HG03432 (cell line): ENCODE data around the gene DERL3.

ENCODE experiments used
- ATAC-seq: cut with Tn5 transposase; IDR thresholded peaks from one replicate; pipeline ENCODE4 v1.9.1; 2021; ENCODE audit warnings: mild to moderate bottlenecking, moderate library complexity; ENCODE audit not compliant: unreplicated experiment

The DERL3 gene

GRCh38 chr22:23806837-23807236 lies 32.0 kb downstream of the DERL3 start:
- no peak for ATAC-seq

- no peak for ATAC-seq
Measured at GRCh38 chr22:23804781-23805291, 34.0 kb downstream of the DERL3 start.

GRCh38 chr22:23803001-23803819 lies 35.6 kb downstream of the DERL3 start:
- no peak for ATAC-seq

- ATAC-seq: no peak
Measured at GRCh38 chr22:23801886-23802377, 36.9 kb downstream of the DERL3 start.

GRCh38 chr22:23801238-23801821 lies 37.5 kb downstream of the DERL3 start:
- ATAC-seq: peak; percentile 5

- ATAC-seq: peak; percentile 58
Measured at GRCh38 chr22:23800297-23801237, 38.2 kb downstream of the DERL3 start.

GRCh38 chr22:23796461-23796860 lies 42.3 kb downstream of the DERL3 start:
- ATAC-seq: no peak

GRCh38 chr22:23793326-23793725 lies 45.5 kb downstream of the DERL3 start:
- no peak for ATAC-seq

- ATAC-seq: no peak
Measured at GRCh38 chr22:23791738-23792645, 46.8 kb downstream of the DERL3 start.

- ATAC-seq: no peak
Measured at GRCh38 chr22:23790819-23791737, 47.7 kb downstream of the DERL3 start.

- ATAC-seq: no peak
Measured at GRCh38 chr22:23789638-23790037, 49.2 kb downstream of the DERL3 start.

- ATAC-seq: no peak
Measured at GRCh38 chr22:23789121-23789520, 49.7 kb downstream of the DERL3 start.

GRCh38 chr22:23787910-23788309 lies 50.9 kb downstream of the DERL3 start:
- no peak for ATAC-seq

- ATAC-seq: peak; percentile 18
Measured at GRCh38 chr22:23787600-23787896, 51.3 kb downstream of the DERL3 start.

GRCh38 chr22:23786752-23787599 lies 51.8 kb downstream of the DERL3 start, which contains the start of gene SMARCB1:
SMARCB1 (plus strand) TSS chr22:23786966; CDS start chr22:23787170, 204 bp downstream.
- peak; percentile 76 for ATAC-seq

- ATAC-seq: no peak
Measured at GRCh38 chr22:23786261-23786710, 52.5 kb downstream of the DERL3 start.
